Spleen (tissue), 11 donors: ENCODE data around the gene FDX1. TPM values are rescaled to one million over a fixed set of nuclear protein-coding genes. Genes with fewer than 3 reads are reported as not detected.
A peak's percentile ranks its signal among the peaks of the same experiment; 100 is the strongest.

Source experiments
- DNase-seq: peaks from one replicate; pipeline ENCODE4 v3.0.0-alpha.2; 2020
- H3K27ac ChIP-seq, 8 donors: fragments of 200-600 bp; sonication (generic) in 7 of 8; 1 replicate in 4 of 8; 2 replicates in 4 of 8; pipeline versions ENCODE4 v1.5.0 to v1.8.0; 2016 to 2021; ENCODE audit warnings: inconsistent platforms in 4 of 8, mild to moderate bottlenecking in 4 of 8, moderate library complexity in 1 of 8
- H3K27me3 ChIP-seq, 7 donors: fragments of 200-600 bp; sonication (generic) in 6 of 7; replicated peaks in 1 of 7; 1 replicate in 4 of 7; 2 replicates in 3 of 7; pipeline versions ENCODE4 v1.5.0 to v1.8.0; 2016 to 2021; ENCODE audit warnings: inconsistent platforms in 3 of 7, mild to moderate bottlenecking in 1 of 7
- H3K36me3 ChIP-seq, 6 donors: fragments of 200-600 bp; sonication (generic) in 5 of 6; 1 replicate in 4 of 6; 2 replicates in 2 of 6; pipeline versions ENCODE4 v1.5.0 to v1.8.0; 2016 to 2021; ENCODE audit warnings: inconsistent platforms in 2 of 6
- H3K4me1 ChIP-seq, 6 donors: fragments of 200-600 bp; sonication (generic) in 5 of 6; 1 replicate in 3 of 6; 2 replicates in 3 of 6; pipeline versions ENCODE4 v1.5.0 to v1.8.0; 2016 to 2021; ENCODE audit warnings: inconsistent platforms in 3 of 6
- H3K4me3 ChIP-seq, 8 donors: fragments of 200-600 bp; sonication (generic) in 7 of 8; 1 replicate in 4 of 8; 2 replicates in 4 of 8; pipeline versions ENCODE4 v1.5.0 to v1.8.0; 2016 to 2021; ENCODE audit warnings: inconsistent platforms in 4 of 8, mild to moderate bottlenecking in 4 of 8, moderate library complexity in 2 of 8
- H3K9me3 ChIP-seq, 8 donors: fragments of 200-600 bp; sonication (generic) in 7 of 8; 1 replicate in 4 of 8; 2 replicates in 4 of 8; pipeline versions ENCODE4 v1.5.0 to v1.8.0; 2016 to 2021; ENCODE audit warnings: inconsistent platforms in 4 of 8
- CTCF ChIP-seq, 11 experiments: fragments of 200-600 bp in 7 of 11; fragments of 450-650 bp in 4 of 11; sonication (generic) in 4 of 11; IDR thresholded peaks in 8 of 11; conservative IDR thresholded peaks in 3 of 11; 1 replicate in 7 of 11; 2 replicates in 4 of 11; pipeline versions ENCODE4 v1.4.0 to v1.8.0; 2016 to 2021; ENCODE audit warnings: antibody characterized with exemption in 11 of 11, inconsistent platforms in 4 of 11, mild to moderate bottlenecking in 1 of 11
- POLR2A ChIP-seq, 3 donors: fragments of 450-650 bp; IDR thresholded peaks; one replicate each; pipeline ENCODE4 v1.5.1; 2017; ENCODE audit warnings: antibody characterized with exemption in 3 of 3, mild to moderate bottlenecking in 1 of 3
- POLR2AphosphoS5 ChIP-seq, 3 donors: sonication (generic); formaldehyde crosslinking; IDR thresholded peaks; one replicate each; pipeline ENCODE4 v1.5.1; 2017; ENCODE audit warnings: antibody characterized with exemption in 3 of 3
- WGBS, 5 donors: extraction: QIAGEN DNeasy Blood & Tissue Kit in 3 of 5; methylation state at CpG; one replicate each; pipeline versions ENCODE4 v1.1.5 to v1.1.7; 2013 to 2018; 5-methylcytosine and 5-hydroxymethylcytosine counted together
- intact Hi-C: fragments of 100-400 bp; cut with DNase I; formaldehyde crosslinking; loops from one replicate; pipeline ENCODE4 v1.15.0; 2023; ENCODE audit warnings: low total_unique reads
- polyA plus RNA-seq, 3 donors: library from polyadenylated mRNA; stranded (reverse); fragments of 200-250 nt; gene quantifications; one replicate each; pipeline ENCODE4 v1.2.1, GENCODE V29; 2013
- total RNA-seq, 7 donors: library from RNA; depleted of rRNA in 3 of 7; stranded (reverse); fragments of >200 nt in 3 of 7; fragmentation: NEBNext Ultra II Directional in 4 of 7; extraction: Animal tissue kit (Norgen Biotek cat#: 25700) in 4 of 7; gene quantifications; one replicate each; pipeline versions ENCODE4 v1.1.0 to v1.2.1, GENCODE V29; 2016 to 2021
- donor health status: healthy with polysubstance abuse.
- donor health status: DM: no; HTN: no; CAD: no; lungs with moderate emphysema.
- donor health status: DM: no; HTN: no; CAD: no.
- donor health status: Bipolar disorder and iron deficiency.
- donor health status: healthy.
- donor health status: DM: no; HTN: no; CAD: no.
- donor health status: DM: yes; HTN: yes; CAD: no.

The FDX1 gene
- total and polyA plus RNA-seq, 10 donors: 7.9 to 15.7 (median 10.3) TPM

- H3K27ac ChIP-seq: peak overlapping the region in 3 of 8 donors; percentile 31 to 44 (median 34)
- no peaks in the 10 kb centered on the region for H3K27me3 ChIP-seq
- intact Hi-C loops: no loop called here
- 54 to 69% (median 60%) methylated on average over 5 of the region's 5 CpGs for WGBS, 5 donors
- H3K4me3 ChIP-seq: no peak overlapping the region
- no peak for DNase-seq
- H3K9me3 ChIP-seq: peaks cover 0 to 4% (median 0%) of the 10 kb centered on the region in 8 donors
- peaks cover 0 to 18% (median 6%) of the 10 kb centered on the region in 6 donors for H3K4me1 ChIP-seq
- H3K36me3 ChIP-seq: no peaks in the 10 kb centered on the region
- TF ChIP-seq POLR2AphosphoS5 (IDR thresholded peaks at IDR 0.05): no peak
- no peak for TF ChIP-seq CTCF (IDR thresholded peaks at IDR 0.05 in 8 of 11, conservative IDR thresholded peaks at IDR 0.05 in 3 of 11)
- no peak for TF ChIP-seq POLR2A (IDR thresholded peaks at IDR 0.05)
Observed at GRCh38 chr11:110479108-110480101, 49.7 kb downstream of the FDX1 start.

- H3K4me3 ChIP-seq: no peak overlapping the region
- peaks cover 0 to 18% (median 6%) of the 10 kb centered on the region in 6 donors for H3K4me1 ChIP-seq
- H3K36me3 ChIP-seq: no peaks in the 10 kb centered on the region
- no peak overlapping the region for H3K27ac ChIP-seq
- no peak for TF ChIP-seq POLR2A (IDR thresholded peaks at IDR 0.05)
- no peak for TF ChIP-seq CTCF (IDR thresholded peaks at IDR 0.05 in 8 of 11, conservative IDR thresholded peaks at IDR 0.05 in 3 of 11)
- TF ChIP-seq POLR2AphosphoS5 (IDR thresholded peaks at IDR 0.05): no peak
- no peak for DNase-seq
- intact Hi-C loops: no loop called here
- H3K9me3 ChIP-seq: peaks cover 0 to 4% (median 0%) of the 10 kb centered on the region in 8 donors
- WGBS, 5 donors: 85 to 96% (median 92%) methylated on average over 5 of the region's 5 CpGs
- no peaks in the 10 kb centered on the region for H3K27me3 ChIP-seq
Observed at GRCh38 chr11:110481523-110481922, 51.8 kb downstream of the FDX1 start.

DNA sequence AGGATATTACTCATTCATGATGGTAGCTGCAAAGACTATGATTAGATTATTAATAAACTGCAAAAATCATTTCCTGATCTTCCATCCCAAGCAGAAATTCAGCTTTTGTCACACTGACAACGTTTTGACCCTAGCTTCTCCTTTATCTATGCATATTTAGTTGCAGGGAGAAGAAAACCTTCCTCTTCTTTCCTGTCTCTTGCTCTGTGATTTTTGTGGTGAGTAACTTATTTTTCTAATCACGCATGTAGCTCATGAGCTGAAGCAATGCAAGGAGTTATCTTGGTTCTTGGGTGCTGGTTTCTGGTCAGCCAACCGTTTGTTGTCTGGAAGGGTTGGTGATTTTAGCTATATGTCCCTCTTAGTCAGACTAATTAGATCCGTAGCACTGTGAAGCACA, 56.4 kb downstream of the FDX1 start:
- intact Hi-C loops: no loop called here
- H3K4me3 ChIP-seq: no peak overlapping the region
- no peak for DNase-seq
- H3K27ac ChIP-seq: no peak overlapping the region
- no peaks in the 10 kb centered on the region for H3K4me1 ChIP-seq
- no peaks in the 10 kb centered on the region for H3K36me3 ChIP-seq
- peaks cover 0 to 4% (median 0%) of the 10 kb centered on the region in 8 donors for H3K9me3 ChIP-seq
- TF ChIP-seq POLR2AphosphoS5 (IDR thresholded peaks at IDR 0.05): no peak
- no peak for TF ChIP-seq CTCF (IDR thresholded peaks at IDR 0.05 in 8 of 11, conservative IDR thresholded peaks at IDR 0.05 in 3 of 11)
- TF ChIP-seq POLR2A (IDR thresholded peaks at IDR 0.05): no peak
- no peaks in the 10 kb centered on the region for H3K27me3 ChIP-seq
- WGBS, 5 donors: 63 to 84% (median 73%) methylated on average over 4 of the region's 4 CpGs

DNA sequence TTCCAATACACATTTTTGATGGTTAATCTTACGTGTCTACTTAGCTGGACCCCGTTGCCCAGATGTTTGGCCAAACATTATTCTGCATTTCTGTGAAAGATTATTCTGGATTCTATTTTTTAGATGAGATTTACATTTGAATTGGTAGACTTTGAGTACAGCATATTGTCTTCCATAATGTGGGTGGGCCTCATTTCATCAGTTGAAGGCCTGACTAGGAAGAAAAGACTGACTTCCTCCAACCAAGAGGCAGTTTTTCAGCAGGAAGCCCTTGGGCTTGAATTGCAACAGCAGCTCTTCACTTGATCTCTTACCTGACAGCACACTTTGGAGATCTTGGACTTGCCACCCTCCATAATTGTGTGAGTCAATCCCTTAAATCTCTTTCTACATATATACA, 58.7 kb downstream of the FDX1 start:
- TF ChIP-seq POLR2AphosphoS5 (IDR thresholded peaks at IDR 0.05): no peak
- TF ChIP-seq CTCF (IDR thresholded peaks at IDR 0.05 in 8 of 11, conservative IDR thresholded peaks at IDR 0.05 in 3 of 11): no peak
- no peak for TF ChIP-seq POLR2A (IDR thresholded peaks at IDR 0.05)
- Histone ChIP-seq H3K4me1 (peaks cover 0 to 9% (median 0%) of the 10 kb centered on the region in 6 donors), H3K27me3 (no peaks in the 10 kb centered on the region), H3K4me3 (no peak overlapping the region), H3K27ac (no peak overlapping the region), H3K36me3 (no peaks in the 10 kb centered on the region), H3K9me3 (no peaks in the 10 kb centered on the region)
- intact Hi-C loops: no loop called here
- DNase-seq: no peak
- 48 to 96% (median 71%) methylated on average over 2 of the region's 2 CpGs for WGBS, 5 donors
